MV-4-11 (cell line): ENCODE measurements around the gene UGT1A7.

Experiments used
- DNase-seq: peaks from one replicate; lab custom pipeline; 2025; lab: John Stamatoyannopoulos, UW

Gene UGT1A7

GRCh38 chr2:233818639-233819621 lies 137.2 kb downstream of the UGT1A7 start:
- no peak for DNase-seq

GRCh38 chr2:233819884-233820773 lies 138.4 kb downstream of the UGT1A7 start:
- DNase-seq = no peak

- DNase-seq = no peak
Measured at GRCh38 chr2:233820774-233821105, 139.0 kb downstream of the UGT1A7 start.

- DNase-seq = no peak
Measured at GRCh38 chr2:233821196-233821595, 139.5 kb downstream of the UGT1A7 start.

GRCh38 chr2:233821709-233822100 lies 140.0 kb downstream of the UGT1A7 start:
- no peak for DNase-seq

- no peak for DNase-seq
Measured at GRCh38 chr2:233822101-233822771, 140.5 kb downstream of the UGT1A7 start.
